HG03558 (cell line): Measurements from ENCODE around the gene SCO1.

Experiments used
- ATAC-seq: cut with Tn5 transposase; IDR thresholded peaks from one replicate; pipeline ENCODE4 v1.9.1; 2021; ENCODE audit warnings: moderate number of reproducible peaks; ENCODE audit not compliant: unreplicated experiment; ENCODE audit errors: extremely low read depth

Gene SCO1

DNA sequence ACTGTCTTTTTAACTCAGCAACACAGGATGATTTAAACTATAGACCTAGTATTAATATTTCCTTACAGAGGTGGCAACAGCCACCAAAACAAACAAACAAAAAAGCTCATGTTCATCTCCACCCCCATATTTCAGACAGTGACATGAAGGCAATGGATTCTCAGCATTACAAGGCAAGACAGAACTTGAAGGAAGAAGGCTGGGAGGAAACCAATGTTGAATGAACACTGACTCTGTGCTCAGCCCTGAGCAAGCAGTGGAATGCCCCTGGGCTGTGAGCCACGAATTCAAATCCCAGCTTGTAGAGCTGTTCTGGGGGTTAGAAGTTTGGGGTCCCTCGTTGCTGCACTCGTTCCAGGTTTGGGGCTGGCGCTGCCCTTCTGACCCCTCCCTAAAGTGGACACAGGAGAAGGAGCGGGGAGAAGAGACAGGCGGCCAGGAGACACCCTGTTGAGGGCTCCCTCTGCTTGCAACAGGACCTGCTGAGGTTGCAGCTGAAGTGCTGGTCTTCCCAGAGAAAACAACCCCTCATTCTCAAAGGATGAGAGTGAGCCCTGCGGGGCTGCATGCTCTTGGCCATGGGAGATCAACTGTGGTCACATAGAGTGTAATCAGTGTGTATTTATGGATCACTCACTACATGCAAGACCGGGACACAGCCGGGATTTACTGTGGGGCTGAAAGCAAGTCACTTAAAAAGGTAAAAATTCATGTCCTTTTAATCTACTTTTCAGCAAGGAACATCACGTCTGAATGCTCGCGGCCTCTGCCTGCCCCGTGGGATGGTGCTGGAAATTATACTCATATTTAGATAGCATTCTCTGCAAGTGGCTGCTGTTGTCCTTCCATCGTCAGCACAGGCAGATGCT, 74.5 kb downstream of the SCO1 start:
- ATAC-seq = no peak
